H1 (cell line): ENCODE data around the gene E2F1.

Experiments used
- BCL11A ChIP-seq, 2 experiments: IDR thresholded peaks; one replicate each; pipeline ENCODE4 v1.6.1; 2011; ENCODE audit warnings: low read depth in 2 of 2, low read length in 2 of 2, mild to moderate bottlenecking in 2 of 2
- EGR1 ChIP-seq: IDR thresholded peaks from 2 replicates; pipeline ENCODE4 v1.6.1; 2011; ENCODE audit warnings: low read depth, low read length, borderline replicate concordance
- SP1 ChIP-seq: IDR thresholded peaks from 2 replicates; pipeline ENCODE4 v1.6.1; 2011; ENCODE audit warnings: low read depth, low read length
- TF ChIP-seq, protein P1 (sequence below), 3 experiments: IDR thresholded peaks; 1 replicate in 2 of 3; 2 replicates in 1 of 3; pipeline versions ENCODE4 v1.5.1 to v1.6.1; 2011; ENCODE audit warnings: low read length in 3 of 3, mild to moderate bottlenecking in 3 of 3, inconsistent platforms in 2 of 3, low read depth in 1 of 3, moderate library complexity in 1 of 3; ENCODE audit not compliant: insufficient read depth in 1 of 3; ENCODE audit errors: control extremely low read depth in 1 of 3

DNA sequence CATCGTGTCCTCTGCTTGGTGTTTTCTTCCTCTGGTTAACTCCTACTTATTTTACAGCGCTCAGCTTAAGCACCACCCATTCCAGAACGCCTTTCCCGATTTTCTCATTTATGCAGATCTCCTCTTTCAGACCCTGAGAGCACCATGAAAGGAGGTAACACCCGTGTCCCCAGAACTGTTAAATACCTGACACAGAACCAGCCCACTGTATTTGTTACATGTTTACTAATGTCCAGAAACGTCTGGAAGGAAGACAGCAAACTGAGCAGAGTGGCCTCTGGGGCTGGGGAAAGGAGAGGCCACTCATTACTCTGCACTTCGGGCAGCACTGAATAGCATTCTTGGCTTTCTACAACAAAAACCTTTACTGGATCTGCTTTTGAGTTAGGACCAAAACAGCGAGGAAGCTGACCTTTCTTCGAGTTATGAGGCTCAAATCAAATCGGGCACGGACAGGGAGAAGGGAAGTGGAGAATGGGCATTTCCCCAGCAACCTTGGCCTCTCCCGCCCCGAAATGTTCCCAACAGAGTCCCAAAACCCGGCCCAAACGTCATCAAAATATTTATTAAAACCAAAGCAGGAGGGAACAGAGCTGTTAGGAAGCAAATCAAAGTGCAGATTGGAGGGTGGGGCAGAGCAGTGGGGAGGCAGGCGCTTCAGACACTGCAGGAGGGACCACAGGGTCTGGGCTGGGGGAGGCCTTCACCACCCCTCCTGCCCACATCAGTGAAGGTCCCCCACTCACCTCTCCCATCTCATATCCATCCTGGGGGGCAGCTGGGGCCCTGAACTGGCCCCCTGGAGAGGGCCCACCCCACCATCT lies 10.8 kb downstream of the E2F1 start:
- no peak for TF ChIP-seq SP1
- TF ChIP-seq EGR1: no peak
- no peak for TF ChIP-seq BCL11A (IDR thresholded peaks at IDR 0.05; ENCODE audit: low read depth in 2 of 2, low read length in 2 of 2)
- TF ChIP-seq, protein P1, sequence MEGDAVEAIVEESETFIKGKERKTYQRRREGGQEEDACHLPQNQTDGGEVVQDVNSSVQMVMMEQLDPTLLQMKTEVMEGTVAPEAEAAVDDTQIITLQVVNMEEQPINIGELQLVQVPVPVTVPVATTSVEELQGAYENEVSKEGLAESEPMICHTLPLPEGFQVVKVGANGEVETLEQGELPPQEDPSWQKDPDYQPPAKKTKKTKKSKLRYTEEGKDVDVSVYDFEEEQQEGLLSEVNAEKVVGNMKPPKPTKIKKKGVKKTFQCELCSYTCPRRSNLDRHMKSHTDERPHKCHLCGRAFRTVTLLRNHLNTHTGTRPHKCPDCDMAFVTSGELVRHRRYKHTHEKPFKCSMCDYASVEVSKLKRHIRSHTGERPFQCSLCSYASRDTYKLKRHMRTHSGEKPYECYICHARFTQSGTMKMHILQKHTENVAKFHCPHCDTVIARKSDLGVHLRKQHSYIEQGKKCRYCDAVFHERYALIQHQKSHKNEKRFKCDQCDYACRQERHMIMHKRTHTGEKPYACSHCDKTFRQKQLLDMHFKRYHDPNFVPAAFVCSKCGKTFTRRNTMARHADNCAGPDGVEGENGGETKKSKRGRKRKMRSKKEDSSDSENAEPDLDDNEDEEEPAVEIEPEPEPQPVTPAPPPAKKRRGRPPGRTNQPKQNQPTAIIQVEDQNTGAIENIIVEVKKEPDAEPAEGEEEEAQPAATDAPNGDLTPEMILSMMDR (IDR thresholded peaks at IDR 0.05; ENCODE audit: control extremely low read depth in 1 of 3, insufficient read depth in 1 of 3, low read depth in 1 of 3, low read length in 3 of 3): no peak
